GM23338 (cell line): ENCODE data around the gene ETV6. TPM values are rescaled to one million over a fixed set of nuclear protein-coding genes. Genes with fewer than 3 reads are reported as not detected.

ENCODE experiments used
- ATAC-seq: fragments of 200-7000 bp; cut with Tn5 transposase; 3 replicates; pipeline ENCODE4 v1.9.1; 2020
- DNase-seq: peaks from one replicate; pipeline ENCODE4 v3.0.0-alpha.2; 2015; ENCODE audit warnings: low spot score
- H2AFZ ChIP-seq: fragments of 200-600 bp; sonication (generic); 2 replicates; pipeline ENCODE4 v1.8.0; 2016; ENCODE audit warnings: antibody characterized with exemption, mild to moderate bottlenecking, moderate library complexity
- H3F3A ChIP-seq: fragments of 200-600 bp; sonication (generic); replicated peaks from 2 replicates; pipeline ENCODE4 v1.8.0; 2017; ENCODE audit warnings: antibody characterized with exemption, mixed run types, low read depth
- H3K27ac ChIP-seq: fragments of 200-600 bp; sonication (generic); 2 replicates; pipeline ENCODE4 v1.6.1; 2016; ENCODE audit warnings: low read depth
- H3K27me3 ChIP-seq: fragments of 200-600 bp; sonication (generic); 2 replicates; pipeline ENCODE4 v1.8.0; 2016; ENCODE audit warnings: mild to moderate bottlenecking, mixed run types, moderate library complexity; ENCODE audit not compliant: insufficient read depth
- H3K36me3 ChIP-seq: fragments of 200-600 bp; sonication (generic); 2 replicates; pipeline ENCODE4 v1.8.0; 2016; ENCODE audit warnings: mild to moderate bottlenecking; ENCODE audit not compliant: insufficient read depth
- H3K4me1 ChIP-seq: fragments of 200-600 bp; sonication (generic); 2 replicates; pipeline ENCODE4 v1.8.0; 2016; ENCODE audit warnings: mild to moderate bottlenecking, moderate library complexity; ENCODE audit not compliant: insufficient read depth
- H3K4me2 ChIP-seq: fragments of 200-600 bp; sonication (generic); 2 replicates; pipeline ENCODE4 v1.7.1; 2017; ENCODE audit warnings: mixed run types
- H3K4me3 ChIP-seq: fragments of 200-600 bp; sonication (generic); 2 replicates; pipeline ENCODE4 v1.6.1; 2016; ENCODE audit warnings: mixed run types
- H3K79me2 ChIP-seq: fragments of 200-600 bp; sonication (generic); replicated peaks from 2 replicates; pipeline ENCODE4 v1.8.0; 2017; ENCODE audit warnings: mild to moderate bottlenecking; ENCODE audit not compliant: insufficient read depth
- H3K9me2 ChIP-seq: fragments of 200-600 bp; sonication (generic); 2 replicates; pipeline ENCODE4 v1.8.0; 2017; ENCODE audit not compliant: insufficient read depth
- H4K20me1 ChIP-seq: fragments of 200-600 bp; sonication (generic); replicated peaks from 2 replicates; pipeline ENCODE4 v1.8.0; 2017; ENCODE audit warnings: mild to moderate bottlenecking; ENCODE audit not compliant: insufficient read depth
- H3K27ac Mint-ChIP-seq: 2 replicates; pipeline ENCODE4 v1.8.0; 2020; ENCODE audit warnings: inconsistent platforms, mild to moderate bottlenecking, moderate library complexity, mixed read lengths
- H3K27me3 Mint-ChIP-seq: 3 replicates; pipeline ENCODE4 v1.8.0; 2022; ENCODE audit warnings: low read depth, mild to moderate bottlenecking, moderate library complexity, mixed read lengths, inconsistent platforms; ENCODE audit not compliant: insufficient read depth, poor library complexity
- H3K36me3 Mint-ChIP-seq: 3 replicates; pipeline ENCODE4 v1.8.0; 2021; ENCODE audit warnings: low read depth, mild to moderate bottlenecking, inconsistent platforms, moderate library complexity, mixed read lengths
- H3K4me1 Mint-ChIP-seq: 3 replicates; pipeline ENCODE4 v1.8.0; 2020; ENCODE audit warnings: mild to moderate bottlenecking, inconsistent platforms, mixed read lengths
- H3K4me3 Mint-ChIP-seq: 3 replicates; pipeline ENCODE4 v1.8.0; 2021; ENCODE audit warnings: moderate library complexity, mild to moderate bottlenecking, inconsistent platforms, mixed read lengths
- H3K9me3 Mint-ChIP-seq: 3 replicates; pipeline ENCODE4 v1.8.0; 2020; ENCODE audit warnings: moderate library complexity, mild to moderate bottlenecking, inconsistent platforms, mixed read lengths
- CREB1 ChIP-seq: fragments of 250-450 bp; sonication (Bioruptor Pico); IDR thresholded peaks from 2 replicates; pipeline ENCODE4 v1.5.0; 2020; ENCODE audit warnings: low read depth, mild to moderate bottlenecking, moderate library complexity
- CTCF ChIP-seq, 2 experiments: fragments of 200-600 bp in 1 of 2; sonication (generic) in 1 of 2; conservative IDR thresholded peaks; 2 replicates each; pipeline versions ENCODE4 v1.5.1 to v1.6.1; 2016 to 2017; ENCODE audit warnings: antibody characterized with exemption in 2 of 2, low read depth in 2 of 2, mild to moderate bottlenecking in 2 of 2, moderate library complexity in 1 of 2
- ETS1 ChIP-seq: IDR thresholded peaks from 2 replicates; pipeline ENCODE4 v1.6.1; 2016; ENCODE audit warnings: antibody characterized with exemption
- EZH2 ChIP-seq: fragments of 200-600 bp; sonication (generic); IDR thresholded peaks from one replicate; pipeline ENCODE4 v1.8.0; 2017; ENCODE audit warnings: antibody characterized with exemption, mild to moderate bottlenecking, low read depth; ENCODE audit not compliant: unreplicated experiment
- EZH2phosphoT487 ChIP-seq: fragments of 200-600 bp; sonication (generic); IDR thresholded peaks from one replicate; pipeline ENCODE4 v1.8.1; 2018; ENCODE audit warnings: antibody characterized with exemption; ENCODE audit not compliant: unreplicated experiment
- JUNB ChIP-seq: IDR thresholded peaks from one replicate; pipeline ENCODE4 v1.6.1; 2016; ENCODE audit warnings: antibody characterized with exemption; ENCODE audit not compliant: unreplicated experiment
- NANOG ChIP-seq: IDR thresholded peaks from 2 replicates; pipeline ENCODE4 v1.6.1; 2016; ENCODE audit warnings: antibody characterized with exemption, borderline replicate concordance
- POLR2AphosphoS5 ChIP-seq: IDR thresholded peaks from 2 replicates; pipeline ENCODE4 v1.6.1; 2016; ENCODE audit warnings: antibody characterized with exemption, low read depth
- REST ChIP-seq: IDR thresholded peaks from one replicate; pipeline ENCODE4 v1.6.1; 2018; ENCODE audit warnings: antibody characterized with exemption; ENCODE audit not compliant: unreplicated experiment
- STAT1 ChIP-seq: IDR thresholded peaks from one replicate; pipeline ENCODE4 v1.6.1; 2016; ENCODE audit warnings: antibody characterized with exemption; ENCODE audit not compliant: unreplicated experiment
- ZNF114 ChIP-seq: fragments of 250-450 bp; sonication (Bioruptor Pico); IDR thresholded peaks from 2 replicates; pipeline ENCODE4 v1.5.0; 2020; ENCODE audit warnings: mild to moderate bottlenecking, moderate library complexity
- ZNF331 ChIP-seq: fragments of 250-450 bp; sonication (Bioruptor Pico); IDR thresholded peaks from 2 replicates; pipeline ENCODE4 v1.5.0; 2020; ENCODE audit warnings: low read depth, mild to moderate bottlenecking, moderate library complexity
- ZNF462 ChIP-seq: fragments of 250-450 bp; sonication (Bioruptor Pico); IDR thresholded peaks from 2 replicates; pipeline ENCODE4 v1.5.0; 2020; ENCODE audit warnings: mild to moderate bottlenecking, moderate library complexity
- polyA plus RNA-seq: library from polyadenylated mRNA; unstranded; fragments of >200 nt; fragmentation: Nextera tagmentation; extraction: Ambion mirVana; gene quantifications from 2 replicates; pipeline ENCODE4 v1.2.1, GENCODE V29; 2016
- total RNA-seq: library from RNA; depleted of rRNA; stranded (reverse); fragments of >200 nt; shearing (Covaris generic); gene quantifications from 2 replicates; pipeline ENCODE4 v1.2.3, GENCODE V29; 2014

Gene ETV6
- total and polyA plus RNA-seq, 2 experiments from 2014 or later, result 7.5 to 15.1 TPM

- Mint-ChIP-seq H3K27me3 (no peaks in the 10 kb centered on the region), H3K27ac (peak overlapping the region; percentile 64; the same call in 1 of the 2 replicates), H3K4me3 (no peak overlapping the region), H3K9me3 (peaks cover 12% of the 10 kb centered on the region), H3K4me1 (peaks cover 27% of the 10 kb centered on the region), H3K36me3 (peaks cover 45% of the 10 kb centered on the region)
- Histone ChIP-seq H2AFZ (no peak overlapping the region), H3K27ac (no peak overlapping the region; the same call in 1 of the 2 replicates), H3K79me2 (peaks cover 4% of the 10 kb centered on the region; the same call in 1 of the 2 replicates), H3K4me2 (no peak overlapping the region), H3K4me3 (no peak overlapping the region), H3K4me1 (peaks cover 18% of the 10 kb centered on the region), H3K9me2 (no peaks in the 10 kb centered on the region), H4K20me1 (no peaks in the 10 kb centered on the region), H3K27me3 (no peaks in the 10 kb centered on the region), H3F3A (no peaks in the 10 kb centered on the region), H3K36me3 (no peaks in the 10 kb centered on the region)
- ATAC-seq (no peak), DNase-seq (no peak)
- TF ChIP-seq JUNB (no peak), CTCF (conservative IDR thresholded peaks at IDR 0.05; ENCODE audit: low read depth in 2 of 2) (no peak), STAT1 (no peak), POLR2AphosphoS5 (no peak), ETS1 (no peak), REST (no peak), EZH2 (no peak), CREB1 (no peak), NANOG (no peak), EZH2phosphoT487 (no peak), ZNF331 (CRISPR knock-in tag) (no peak), ZNF462 (CRISPR knock-in tag) (no peak), ZNF114 (CRISPR knock-in tag) (no peak)
Observed at GRCh38 chr12:11863988-11864387, 214.5 kb downstream of the ETV6 start.
